ENCODE data around the gene TOR1A.

The TOR1A gene

DNA sequence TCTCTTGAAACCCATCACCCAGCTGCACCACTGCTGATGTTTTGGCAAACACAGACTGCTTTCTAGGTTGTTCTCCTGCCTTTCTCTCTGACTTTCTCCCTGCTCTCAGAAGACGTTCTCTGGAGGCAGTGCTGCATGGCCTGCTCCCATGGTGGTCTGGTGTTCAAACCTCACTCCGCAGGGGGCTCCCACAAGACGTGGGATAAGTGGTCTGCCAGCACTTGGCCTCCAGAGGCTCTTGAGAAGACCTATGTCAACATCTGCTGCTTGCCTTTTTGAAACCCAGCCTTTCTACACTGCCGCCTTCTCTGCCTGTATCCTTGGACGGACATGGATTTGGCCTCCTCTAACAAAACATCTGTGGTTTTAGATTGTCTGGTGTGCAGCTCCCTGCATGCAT is 27.9 kb upstream of the TOR1A start:
- DNase-seq: no peak

GRCh38 chr9:129850821-129851550 is 27.1 kb upstream of the TOR1A start:
- DNase-seq: no peak

DNA sequence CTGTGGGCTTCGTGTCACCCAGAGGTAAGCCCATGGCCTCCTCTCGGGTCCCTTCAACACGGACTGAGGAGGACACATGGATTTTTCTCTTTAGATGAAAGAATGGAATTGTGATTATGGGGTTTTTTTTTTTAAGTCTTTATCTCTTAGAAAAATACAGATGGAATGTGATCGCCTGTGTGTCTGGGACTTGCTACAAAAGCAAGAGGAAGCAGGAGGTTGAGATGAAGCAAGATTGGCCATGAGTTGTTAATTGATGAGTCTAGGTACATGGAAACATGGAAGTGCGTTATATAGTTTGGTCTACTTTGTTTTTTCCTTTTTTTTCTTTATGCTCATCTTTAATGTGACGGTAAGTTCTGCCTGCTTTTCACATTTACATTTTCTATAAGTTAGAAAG is 26.0 kb upstream of the TOR1A start:
- no peak for DNase-seq

- DNase-seq: no peak
Observed at GRCh38 chr9:129848712-129849441, 24.9 kb upstream of the TOR1A start.

DNA sequence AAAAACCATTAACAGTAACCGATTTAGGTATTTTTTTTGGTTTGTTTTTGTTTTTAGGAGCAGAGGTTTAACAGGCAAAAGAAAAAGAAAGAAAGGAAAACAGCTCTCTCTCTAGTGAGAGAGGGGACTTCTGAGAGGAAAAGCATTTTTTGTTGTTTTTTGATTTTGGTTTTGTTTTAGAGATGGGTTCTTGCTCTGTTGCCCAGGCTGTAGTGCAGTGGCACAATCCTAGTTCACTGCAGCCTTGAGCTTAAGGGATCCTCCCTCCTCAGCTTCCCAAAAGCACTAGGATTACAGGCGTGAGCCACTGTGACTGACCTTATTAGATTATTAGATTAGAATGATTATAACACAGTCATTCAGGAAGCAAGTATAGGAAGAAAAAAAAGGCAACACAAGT is 21.4 kb upstream of the TOR1A start:
- DNase-seq: no peak

DNA sequence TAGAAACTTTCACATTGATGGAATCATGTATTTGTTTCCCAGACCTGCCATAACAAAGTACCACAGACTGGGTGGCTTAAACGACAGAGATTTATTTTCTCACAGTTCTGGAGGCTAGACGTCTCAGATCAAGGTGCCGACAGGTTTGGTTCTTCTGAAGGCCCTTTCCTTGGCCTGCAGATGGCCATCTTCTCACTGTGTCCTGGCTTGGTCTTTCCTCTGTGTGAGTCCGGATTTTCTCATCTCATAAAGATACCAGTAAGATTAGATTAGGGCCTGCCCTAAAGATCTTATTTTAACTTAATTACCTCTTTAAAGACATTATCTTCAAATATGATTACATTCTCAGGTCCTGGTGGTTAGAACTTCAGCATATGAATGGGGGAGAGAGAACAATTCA is 17.1 kb upstream of the TOR1A start:
- no peak for DNase-seq

- no peak for DNase-seq
Observed at GRCh38 chr9:129840034-129840433, 16.1 kb upstream of the TOR1A start.

- no peak for DNase-seq
Observed at GRCh38 chr9:129839324-129840023, 15.5 kb upstream of the TOR1A start.

- no peak for DNase-seq
Observed at GRCh38 chr9:129838707-129839259, 14.8 kb upstream of the TOR1A start.

DNA sequence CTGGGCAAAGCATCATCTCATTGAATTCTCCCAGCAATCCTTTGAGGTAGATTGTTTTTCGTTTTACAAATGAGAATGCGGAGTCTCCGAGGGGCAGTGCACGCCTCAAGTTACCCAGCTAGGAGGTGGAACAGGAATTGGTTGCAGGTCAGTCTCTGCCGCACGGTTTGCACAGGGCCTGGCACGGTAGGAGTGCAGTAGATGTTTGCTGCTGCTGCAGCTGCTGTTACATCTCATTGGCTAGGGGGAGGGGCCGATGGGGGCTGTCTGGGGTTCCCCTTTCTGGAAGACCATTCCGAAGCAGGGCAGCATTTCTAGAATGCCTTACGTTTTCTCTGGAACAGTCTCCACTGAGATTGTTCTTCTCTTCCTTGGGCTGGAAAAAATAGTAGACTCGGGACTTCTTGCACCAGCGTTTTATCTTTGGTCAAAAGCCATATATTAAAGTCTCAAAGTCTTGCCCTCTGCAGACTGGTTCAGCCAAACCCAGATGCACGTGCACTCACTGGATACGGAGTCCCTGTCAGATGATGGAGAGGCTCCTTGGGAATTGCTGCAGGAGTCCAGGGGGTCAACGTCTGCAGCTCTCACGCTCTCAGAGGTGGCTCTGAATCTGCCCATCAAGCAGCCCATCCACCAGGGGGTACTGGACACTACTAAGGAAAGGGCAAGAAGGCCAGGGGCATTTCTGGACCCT is 12.5 kb upstream of the TOR1A start:
- DNase-seq: peak; percentile 55

DNA sequence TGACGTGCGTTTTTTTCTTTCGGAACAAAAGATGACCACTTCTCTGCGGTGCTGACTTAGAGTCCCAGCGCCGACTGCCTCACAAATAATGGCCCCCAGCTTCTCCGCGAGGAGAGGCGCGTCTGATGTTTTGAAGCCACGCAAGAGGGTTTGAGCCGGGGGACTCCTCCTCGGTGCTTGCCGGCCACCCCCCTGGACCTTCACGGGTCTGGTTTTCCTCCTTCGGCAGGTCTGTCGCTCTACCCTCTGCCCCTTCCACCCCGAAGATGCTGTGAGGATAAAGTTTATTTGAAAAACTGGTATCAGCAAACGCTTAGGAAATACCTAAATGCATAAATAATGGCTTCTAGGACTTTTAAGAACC is 11.9 kb upstream of the TOR1A start:
- DNase-seq: no peak

DNA sequence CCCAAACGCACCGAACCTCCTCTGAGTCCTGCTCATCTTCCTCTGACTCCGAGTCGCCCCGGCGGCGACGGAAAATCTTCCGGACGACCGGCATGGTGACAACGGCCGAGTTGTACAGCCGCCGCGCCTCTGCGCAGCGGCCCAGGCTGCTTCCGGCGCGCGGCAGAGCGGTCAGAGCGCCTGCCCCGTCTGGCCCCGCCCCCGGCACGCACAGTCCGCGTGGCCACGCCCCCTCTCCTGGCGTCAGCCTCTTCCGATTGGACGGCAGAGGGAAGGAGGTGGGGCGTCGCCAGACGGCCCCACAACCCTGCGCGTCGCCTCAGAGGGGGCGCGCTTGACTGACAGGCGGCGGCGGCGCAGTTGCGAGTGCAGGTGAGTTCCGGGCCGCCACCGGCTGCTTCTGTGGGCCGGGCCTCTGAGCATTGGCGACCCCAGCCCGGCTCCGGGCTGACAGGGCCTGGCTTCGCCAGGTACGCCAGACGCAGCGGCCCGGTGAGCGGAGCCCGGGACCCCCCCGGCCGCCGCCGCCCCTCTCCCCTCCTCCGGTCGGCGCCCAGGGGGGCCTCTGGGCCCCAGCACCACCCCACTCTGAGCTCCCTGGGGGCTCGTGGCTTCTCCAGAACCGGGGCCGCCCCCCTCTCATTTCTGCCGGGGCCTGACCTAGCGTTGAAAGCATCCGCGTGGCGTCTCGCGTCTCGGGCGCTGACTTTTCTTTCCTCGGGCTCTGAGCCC is 11.4 kb upstream of the TOR1A start, which contains the start of the genes C9orf78 and USP20:
Gene C9orf78 (minus strand): TSS at position 148 of the 732 bp plus-strand sequence. CDS start 54 bp downstream, at position 94.
Gene USP20 (plus strand): TSS at position 331 of the 732 bp plus-strand sequence. CDS start 17,098 bp downstream, outside the sequence.
- DNase-seq: peak; percentile 97

GRCh38 chr9:129834489-129835127 is 10.7 kb upstream of the TOR1A start:
- peak; percentile 48 for DNase-seq

DNA sequence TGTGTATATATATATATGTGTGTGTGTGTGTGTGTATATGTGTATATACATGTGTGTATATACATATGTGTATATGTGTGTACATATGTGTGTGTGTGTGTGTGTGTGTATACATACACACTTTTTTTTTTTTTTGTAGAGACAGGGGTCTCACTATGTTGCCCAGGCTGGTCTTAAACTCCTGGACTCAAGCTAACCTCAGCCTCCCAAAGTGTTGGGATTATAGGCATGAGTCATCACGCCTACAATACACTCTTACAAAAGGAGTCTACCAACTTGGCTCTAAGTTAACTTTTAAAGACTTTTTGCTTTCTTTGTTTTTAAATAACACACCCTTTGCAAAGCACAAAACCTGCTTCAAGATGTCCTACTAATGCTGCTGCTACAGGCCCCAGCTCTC is 9.0 kb upstream of the TOR1A start:
- DNase-seq: no peak

- DNase-seq: no peak
Observed at GRCh38 chr9:129828969-129829368, 5.0 kb upstream of the TOR1A start.

DNA sequence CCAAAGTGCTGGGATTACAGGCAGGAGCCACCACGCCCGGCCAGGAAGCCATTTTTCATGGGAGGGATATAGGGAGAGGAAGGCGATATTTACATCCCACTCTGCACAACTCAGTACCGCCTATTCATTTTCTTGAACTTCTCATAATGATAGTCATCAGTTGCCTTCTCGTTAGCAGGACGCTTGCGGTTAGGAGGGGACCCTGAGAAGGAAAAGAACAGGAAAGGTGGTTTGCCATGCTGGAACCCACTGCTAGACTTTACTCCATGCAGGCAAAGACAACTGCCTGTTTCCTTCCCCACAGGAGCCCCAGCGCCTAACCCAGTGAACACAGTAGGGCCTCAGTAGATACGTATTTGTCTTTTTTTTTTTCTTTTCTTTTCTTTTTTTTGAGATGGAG is 4.1 kb upstream of the TOR1A start:
- DNase-seq: no peak

DNA sequence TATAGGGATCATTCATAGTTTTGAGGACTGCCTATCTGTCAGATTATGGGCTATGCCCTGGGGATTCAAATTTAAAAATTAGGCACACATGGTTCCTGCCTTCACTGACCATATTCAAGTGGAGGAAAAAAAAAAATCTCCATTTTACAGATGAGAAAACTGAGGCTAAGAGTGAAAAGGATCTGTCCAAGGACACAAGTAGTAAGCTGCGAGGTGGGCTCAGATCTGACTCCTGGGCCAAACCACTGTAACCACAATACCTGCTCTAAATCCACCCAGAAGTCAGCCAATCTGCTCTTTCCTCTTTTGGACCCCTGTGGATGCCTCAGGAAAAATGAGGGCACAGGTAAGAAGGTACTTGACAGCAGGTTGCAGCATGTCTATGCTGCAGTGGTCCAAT is 2.8 kb upstream of the TOR1A start:
- DNase-seq: no peak

DNA sequence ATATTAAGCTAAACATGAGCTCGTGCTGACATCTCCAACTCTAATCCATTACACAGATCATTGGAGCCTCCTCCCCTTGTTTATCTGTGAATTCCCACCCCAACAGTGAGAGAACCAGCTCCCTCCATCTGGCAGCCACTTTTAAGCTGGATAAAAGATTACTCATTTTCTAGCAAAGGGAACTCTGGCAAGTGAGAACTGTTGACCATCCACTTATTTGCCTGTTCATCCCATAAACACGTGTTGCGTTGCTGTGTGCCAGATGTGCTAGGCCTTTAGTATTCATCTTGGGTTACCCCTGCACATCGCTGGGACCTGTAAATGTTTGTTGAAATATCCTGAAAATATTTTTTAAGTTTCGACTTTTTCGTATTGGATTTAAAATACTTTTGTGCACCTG is 2.4 kb upstream of the TOR1A start:
- DNase-seq: no peak

DNA sequence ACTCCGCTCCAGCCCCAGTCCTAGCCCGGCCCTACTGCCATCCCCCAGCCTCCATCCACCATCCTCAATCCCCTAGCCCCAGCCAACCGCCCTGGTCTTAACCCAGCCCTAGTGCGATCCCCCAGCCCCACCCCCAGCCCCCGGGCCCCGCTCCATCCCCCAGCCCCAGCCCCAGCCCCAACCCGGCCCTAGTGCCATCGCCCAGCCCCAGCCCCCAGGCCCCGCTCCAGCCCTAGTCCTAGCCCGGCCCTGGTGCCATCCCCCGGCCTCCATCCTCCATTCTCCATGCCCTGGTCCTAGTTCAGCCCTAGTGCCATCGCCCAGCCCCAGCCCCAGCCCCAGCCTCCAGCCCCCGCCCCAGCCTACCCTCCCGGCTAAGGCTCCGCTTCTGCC is 398 bp downstream of the TOR1A start:
- DNase-seq: no peak

- peak; percentile 27 for DNase-seq
Observed at GRCh38 chr9:129822898-129823541, 916 bp downstream of the TOR1A start.
